H1 (cell line): Measurements from ENCODE around the gene ESRP2.

Source experiments
- MAFK ChIP-seq: IDR thresholded peaks from 2 replicates; pipeline ENCODE4 v1.6.1; 2012; ENCODE audit warnings: low read depth, mild to moderate bottlenecking, improper control_type of control experiment, low read length
- POLR2A ChIP-seq, 2 experiments: IDR thresholded peaks; 1 replicate in 1 of 2; 2 replicates in 1 of 2; pipeline ENCODE4 v1.6.1; 2011; ENCODE audit warnings: low read depth in 2 of 2, low read length in 2 of 2, mild to moderate bottlenecking in 2 of 2; ENCODE audit errors: control extremely low read depth in 1 of 2
- POLR2AphosphoS5 ChIP-seq: IDR thresholded peaks from 2 replicates; pipeline ENCODE4 v1.6.1; 2011; ENCODE audit warnings: low read depth, low read length
- ZNF274 ChIP-seq: IDR thresholded peaks from 2 replicates; pipeline ENCODE4 v1.7.0; 2012; ENCODE audit warnings: low read length, borderline replicate concordance; ENCODE audit errors: extremely low read depth
- TF ChIP-seq, protein P1 (sequence below), 3 experiments: IDR thresholded peaks; 1 replicate in 2 of 3; 2 replicates in 1 of 3; pipeline versions ENCODE4 v1.5.1 to v1.6.1; 2011; ENCODE audit warnings: low read length in 3 of 3, mild to moderate bottlenecking in 3 of 3, inconsistent platforms in 2 of 3, low read depth in 1 of 3, moderate library complexity in 1 of 3; ENCODE audit not compliant: insufficient read depth in 1 of 3; ENCODE audit errors: control extremely low read depth in 1 of 3

DNA sequence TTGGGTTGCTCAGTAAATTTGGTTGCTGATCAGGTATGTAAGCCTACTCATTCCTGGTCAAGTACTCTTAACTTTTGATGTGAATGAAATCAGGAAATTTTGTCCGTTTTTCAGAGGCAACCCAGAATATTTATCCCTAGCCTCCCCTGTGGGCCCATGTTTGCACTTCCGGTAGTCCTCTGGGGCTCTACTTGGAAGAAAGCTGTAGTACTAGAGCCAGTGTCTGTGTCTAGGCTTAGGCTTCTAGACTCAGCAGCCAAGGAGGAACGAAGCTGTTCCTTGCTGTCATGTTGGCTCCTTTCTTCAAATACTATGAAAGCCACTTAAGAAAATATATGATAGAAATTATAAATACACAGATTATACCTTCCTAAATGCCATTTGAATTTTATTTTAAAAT lies 21.2 kb downstream of the ESRP2 start:
- TF ChIP-seq POLR2A (IDR thresholded peaks at IDR 0.05; ENCODE audit: control extremely low read depth in 1 of 2, low read depth in 2 of 2, low read length in 2 of 2) (no peak), MAFK (no peak), ZNF274 (no peak), POLR2AphosphoS5 (no peak)
- TF ChIP-seq, protein P1, sequence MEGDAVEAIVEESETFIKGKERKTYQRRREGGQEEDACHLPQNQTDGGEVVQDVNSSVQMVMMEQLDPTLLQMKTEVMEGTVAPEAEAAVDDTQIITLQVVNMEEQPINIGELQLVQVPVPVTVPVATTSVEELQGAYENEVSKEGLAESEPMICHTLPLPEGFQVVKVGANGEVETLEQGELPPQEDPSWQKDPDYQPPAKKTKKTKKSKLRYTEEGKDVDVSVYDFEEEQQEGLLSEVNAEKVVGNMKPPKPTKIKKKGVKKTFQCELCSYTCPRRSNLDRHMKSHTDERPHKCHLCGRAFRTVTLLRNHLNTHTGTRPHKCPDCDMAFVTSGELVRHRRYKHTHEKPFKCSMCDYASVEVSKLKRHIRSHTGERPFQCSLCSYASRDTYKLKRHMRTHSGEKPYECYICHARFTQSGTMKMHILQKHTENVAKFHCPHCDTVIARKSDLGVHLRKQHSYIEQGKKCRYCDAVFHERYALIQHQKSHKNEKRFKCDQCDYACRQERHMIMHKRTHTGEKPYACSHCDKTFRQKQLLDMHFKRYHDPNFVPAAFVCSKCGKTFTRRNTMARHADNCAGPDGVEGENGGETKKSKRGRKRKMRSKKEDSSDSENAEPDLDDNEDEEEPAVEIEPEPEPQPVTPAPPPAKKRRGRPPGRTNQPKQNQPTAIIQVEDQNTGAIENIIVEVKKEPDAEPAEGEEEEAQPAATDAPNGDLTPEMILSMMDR (IDR thresholded peaks at IDR 0.05; ENCODE audit: control extremely low read depth in 1 of 3, insufficient read depth in 1 of 3, low read depth in 1 of 3, low read length in 3 of 3): no peak
